Stimulated activated naive CD8-positive, alpha-beta T cell treated with anti-CD3 and anti-CD28 coated beads, Interleukin-15, Interleukin-2, amounts not matched to agents 100 ng/mL and 50 ng/mL, for 24 hours (primary cell): ENCODE data around the gene TCERG1L.
"Not testable (repeated sequence)": the region's sequence is repeated elsewhere in the genome, so short reads cannot be mapped to it uniquely, and the experiment has no call there.

ENCODE experiments used
- H3K27ac Mint-ChIP-seq: one replicate; pipeline ENCODE4 v1.8.0; 2021; ENCODE audit warnings: mild to moderate bottlenecking, mixed read lengths
- H3K27me3 Mint-ChIP-seq: one replicate; pipeline ENCODE4 v1.8.0; 2021; ENCODE audit warnings: mixed read lengths
- H3K36me3 Mint-ChIP-seq: one replicate; pipeline ENCODE4 v1.8.0; 2021; ENCODE audit warnings: low read depth, mixed read lengths
- H3K4me1 Mint-ChIP-seq: one replicate; pipeline ENCODE4 v1.8.0; 2021; ENCODE audit warnings: low read depth, mixed read lengths
- H3K4me3 Mint-ChIP-seq: one replicate; pipeline ENCODE4 v1.8.0; 2021; ENCODE audit warnings: mild to moderate bottlenecking, mixed read lengths
- H3K9me3 Mint-ChIP-seq: one replicate; pipeline ENCODE4 v1.8.0; 2021; ENCODE audit warnings: mixed read lengths

The TCERG1L gene

GRCh38 chr10:131239926-131240325 lies 71.6 kb downstream of the TCERG1L start:
- H3K27ac Mint-ChIP-seq = no peak overlapping the region
- H3K4me1 Mint-ChIP-seq = no peaks in the 10 kb centered on the region
- no peak overlapping the region for H3K4me3 Mint-ChIP-seq
- H3K36me3 Mint-ChIP-seq = no peaks in the 10 kb centered on the region
- no peaks in the 10 kb centered on the region for H3K27me3 Mint-ChIP-seq
- no peaks in the 10 kb centered on the region for H3K9me3 Mint-ChIP-seq

- Mint-ChIP-seq H3K4me3 (no peak overlapping the region), H3K4me1 (no peaks in the 10 kb centered on the region), H3K9me3 (no peaks in the 10 kb centered on the region), H3K27ac (no peak overlapping the region), H3K27me3 (no peaks in the 10 kb centered on the region), H3K36me3 (no peaks in the 10 kb centered on the region)
Measured at GRCh38 chr10:131239450-131239849, 72.1 kb downstream of the TCERG1L start.

GRCh38 chr10:131238669-131239280 lies 72.7 kb downstream of the TCERG1L start:
- no peak overlapping the region for H3K4me3 Mint-ChIP-seq
- no peaks in the 10 kb centered on the region for H3K4me1 Mint-ChIP-seq
- H3K27ac Mint-ChIP-seq = no peak overlapping the region
- H3K27me3 Mint-ChIP-seq = no peaks in the 10 kb centered on the region
- no peaks in the 10 kb centered on the region for H3K36me3 Mint-ChIP-seq
- H3K9me3 Mint-ChIP-seq = peaks cover 2% of the 10 kb centered on the region

GRCh38 chr10:131237991-131238651 lies 73.4 kb downstream of the TCERG1L start:
- H3K4me3 Mint-ChIP-seq = no peak overlapping the region
- no peaks in the 10 kb centered on the region for H3K27me3 Mint-ChIP-seq
- H3K9me3 Mint-ChIP-seq = peaks cover 4% of the 10 kb centered on the region
- H3K36me3 Mint-ChIP-seq = no peaks in the 10 kb centered on the region
- H3K4me1 Mint-ChIP-seq = no peaks in the 10 kb centered on the region
- H3K27ac Mint-ChIP-seq = no peak overlapping the region

- not testable (repeated sequence) for H3K9me3 Mint-ChIP-seq, H3K27ac Mint-ChIP-seq
Measured at GRCh38 chr10:131234606-131235005, 76.9 kb downstream of the TCERG1L start.

GRCh38 chr10:131233611-131234258 lies 77.8 kb downstream of the TCERG1L start:
- no peaks in the 10 kb centered on the region for H3K36me3 Mint-ChIP-seq
- no peaks in the 10 kb centered on the region for H3K27me3 Mint-ChIP-seq
- H3K9me3 Mint-ChIP-seq = peaks cover 4% of the 10 kb centered on the region
- H3K27ac Mint-ChIP-seq = no peak overlapping the region
- H3K4me1 Mint-ChIP-seq = no peaks in the 10 kb centered on the region
- no peak overlapping the region for H3K4me3 Mint-ChIP-seq

More at GRCh38 chr10:131234606-131235005, 76.9 kb downstream of the TCERG1L start:
- not testable (repeated sequence) for H3K4me3 Mint-ChIP-seq, H3K36me3 Mint-ChIP-seq, H3K27me3 Mint-ChIP-seq, H3K4me1 Mint-ChIP-seq

- H3K27ac Mint-ChIP-seq = no peak overlapping the region
- no peaks in the 10 kb centered on the region for H3K4me1 Mint-ChIP-seq
- no peak overlapping the region for H3K4me3 Mint-ChIP-seq
- H3K27me3 Mint-ChIP-seq = no peaks in the 10 kb centered on the region
- H3K9me3 Mint-ChIP-seq = peaks cover 4% of the 10 kb centered on the region
- no peaks in the 10 kb centered on the region for H3K36me3 Mint-ChIP-seq
Measured at GRCh38 chr10:131231965-131232541, 79.5 kb downstream of the TCERG1L start.

GRCh38 chr10:131231323-131231964 lies 80.1 kb downstream of the TCERG1L start:
- Mint-ChIP-seq H3K9me3 (peaks cover 4% of the 10 kb centered on the region), H3K4me1 (no peaks in the 10 kb centered on the region), H3K27ac (no peak overlapping the region), H3K36me3 (no peaks in the 10 kb centered on the region), H3K4me3 (no peak overlapping the region), H3K27me3 (no peaks in the 10 kb centered on the region)

- Mint-ChIP-seq H3K4me1 (no peaks in the 10 kb centered on the region), H3K27ac (no peak overlapping the region), H3K4me3 (no peak overlapping the region), H3K36me3 (no peaks in the 10 kb centered on the region), H3K9me3 (peaks cover 4% of the 10 kb centered on the region), H3K27me3 (no peaks in the 10 kb centered on the region)
Measured at GRCh38 chr10:131230641-131231322, 80.7 kb downstream of the TCERG1L start.

- H3K9me3 Mint-ChIP-seq = peaks cover 4% of the 10 kb centered on the region
Measured at GRCh38 chr10:131230166-131230565, 81.4 kb downstream of the TCERG1L start.

GRCh38 chr10:131227163-131227740 lies 84.3 kb downstream of the TCERG1L start:
- Mint-ChIP-seq H3K4me1 (no peaks in the 10 kb centered on the region), H3K27me3 (no peaks in the 10 kb centered on the region), H3K36me3 (no peaks in the 10 kb centered on the region), H3K27ac (no peak overlapping the region), H3K9me3 (no peaks in the 10 kb centered on the region), H3K4me3 (no peak overlapping the region)

More at GRCh38 chr10:131230166-131230565, 81.4 kb downstream of the TCERG1L start:
- Mint-ChIP-seq H3K27ac (no peak overlapping the region), H3K4me1 (no peaks in the 10 kb centered on the region), H3K36me3 (no peaks in the 10 kb centered on the region), H3K27me3 (no peaks in the 10 kb centered on the region), H3K4me3 (no peak overlapping the region)

GRCh38 chr10:131226446-131227162 lies 84.9 kb downstream of the TCERG1L start:
- no peaks in the 10 kb centered on the region for H3K9me3 Mint-ChIP-seq
- H3K36me3 Mint-ChIP-seq = no peaks in the 10 kb centered on the region
- no peaks in the 10 kb centered on the region for H3K4me1 Mint-ChIP-seq
- H3K27me3 Mint-ChIP-seq = no peaks in the 10 kb centered on the region
- no peak overlapping the region for H3K4me3 Mint-ChIP-seq
- no peak overlapping the region for H3K27ac Mint-ChIP-seq

GRCh38 chr10:131224106-131224505 lies 87.4 kb downstream of the TCERG1L start:
- no peaks in the 10 kb centered on the region for H3K36me3 Mint-ChIP-seq
- H3K4me1 Mint-ChIP-seq = no peaks in the 10 kb centered on the region
- H3K9me3 Mint-ChIP-seq = no peaks in the 10 kb centered on the region
- H3K4me3 Mint-ChIP-seq = no peak overlapping the region
- H3K27ac Mint-ChIP-seq = no peak overlapping the region
- H3K27me3 Mint-ChIP-seq = no peaks in the 10 kb centered on the region

GRCh38 chr10:131223422-131223821 lies 88.1 kb downstream of the TCERG1L start:
- Mint-ChIP-seq H3K27me3 (no peaks in the 10 kb centered on the region), H3K36me3 (no peaks in the 10 kb centered on the region), H3K9me3 (no peaks in the 10 kb centered on the region), H3K4me1 (no peaks in the 10 kb centered on the region), H3K4me3 (no peak overlapping the region), H3K27ac (no peak overlapping the region)
